ENCODE data around the gene TPCN2. TPM values are rescaled to one million over a fixed set of nuclear protein-coding genes. Genes with fewer than 3 reads are reported as not detected.

The TPCN2 gene
- total RNA-seq, 1 experiment from 2014 or later = 15.2 TPM

GRCh38 chr11:69148377-69148762, 99.6 kb downstream of the TPCN2 start:
- H3K9me2 ChIP-seq (ENCODE audit: insufficient read depth) = no peaks in the 10 kb centered on the region
- no TSS peak for BruUV-seq (replicated peaks)
- H3K79me2 ChIP-seq (ENCODE audit: insufficient read depth, low read length) = no peaks in the 10 kb centered on the region
- peaks cover 6 to 12% of the 10 kb centered on the region in 2 experiments; a peak in 3 of 4 replicates for H3K9me3 ChIP-seq (ENCODE audit: control insufficient read depth in 1 of 2, insufficient read depth in 1 of 2, low read depth in 1 of 2, low read length in 2 of 2)
- no peak overlapping the region for H2AFZ ChIP-seq (ENCODE audit: low read depth, low read length, poor library complexity, severe bottlenecking)
- H3K4me1 ChIP-seq (ENCODE audit: control insufficient read depth in 1 of 2, insufficient read depth in 2 of 2, low read length in 2 of 2) = no peaks in the 10 kb centered on the region
- H3K4me2 ChIP-seq (ENCODE audit: low read length) = no peak overlapping the region
- no peak for ATAC-seq
- H3K36me3 ChIP-seq (ENCODE audit: control insufficient read depth in 1 of 2, insufficient read depth in 2 of 2, low read length in 2 of 2) = no peaks in the 10 kb centered on the region
- no peak overlapping the region for H3K27ac ChIP-seq (ENCODE audit: low read depth, low read length)
- CTCF ChIA-PET = no interaction called here
- H4K20me1 ChIP-seq (ENCODE audit: insufficient read depth) = no peaks in the 10 kb centered on the region
- no peak for DNase-seq (ENCODE audit: low read depth, low spot score)
- no peak overlapping the region for H3K9ac ChIP-seq (ENCODE audit: low read length)
- intact Hi-C loops (cut with micrococcal nuclease) = no loop called here
- POLR2A ChIA-PET = no interaction called here
- TF ChIP-seq SIN3A (IDR thresholded peaks at IDR 0.05; ENCODE audit: low read depth) (no peak), YY1 (IDR thresholded peaks at IDR 0.05; ENCODE audit: extremely low read depth, insufficient replicate concordance, low read depth, low read length) (no peak), RAD21 (IDR thresholded peaks at IDR 0.05; ENCODE audit: low read depth) (no peak), SP1 (IDR thresholded peaks at IDR 0.05; ENCODE audit: low read depth) (no peak), TCF7L2 (IDR thresholded peaks at IDR 0.05; ENCODE audit: borderline replicate concordance, extremely low read depth, insufficient read depth, insufficient read length) (no peak), EZH2phosphoT487 (IDR thresholded peaks at IDR 0.05; ENCODE audit: borderline replicate concordance) (no peak), REST (IDR thresholded peaks at IDR 0.05; ENCODE audit: low read depth) (no peak), ATF3 (IDR thresholded peaks at IDR 0.05) (no peak), JUND (IDR thresholded peaks at IDR 0.05) (no peak), ZNF274 (IDR thresholded peaks at IDR 0.05; ENCODE audit: low read depth, low read length) (no peak), CEBPB (IDR thresholded peaks at IDR 0.05; ENCODE audit: low read depth) (no peak), ZFX (IDR thresholded peaks at IDR 0.05) (no peak), POLR2A (IDR thresholded peaks at IDR 0.05; ENCODE audit: borderline replicate concordance, extremely low read depth, insufficient read depth, insufficient read length) (no peak), EGR1 (IDR thresholded peaks at IDR 0.05; ENCODE audit: low read depth) (no peak), ELF1 (IDR thresholded peaks at IDR 0.05; ENCODE audit: borderline replicate concordance, low read depth) (no peak), ZBTB33 (IDR thresholded peaks at IDR 0.05; ENCODE audit: extremely low read depth, insufficient replicate concordance, low read length) (no peak), SRF (IDR thresholded peaks at IDR 0.05; ENCODE audit: low read depth) (no peak), POLR2AphosphoS5 (IDR thresholded peaks at IDR 0.05; ENCODE audit: low read depth, low read length) (no peak)
- H3K4me3 ChIP-seq (replicated peaks in 1 of 2; ENCODE audit: low read depth in 1 of 2, low read length in 2 of 2) = no peak overlapping the region
- H3K27me3 ChIP-seq (ENCODE audit: insufficient read depth, low read length) = no peaks in the 10 kb centered on the region
- RAD21 ChIA-PET (ENCODE audit: low non-redundant PET in 1 of 2, low total read pairs in 2 of 2, uncharacterized antibody in 2 of 2, unreplicated experiment in 2 of 2) = no interaction called here
